Measurements from ENCODE around the gene NCKAP5L.

Gene NCKAP5L

GRCh38 chr12:49777800-49778748 lies 50.1 kb downstream of the NCKAP5L start:
- ATAC-seq = peak; percentile 71
- TF ChIP-seq CSRNP3 (CRISPR knock-in tag; IDR thresholded peaks at IDR 0.05) = no peak
- TF ChIP-seq ZNF70 (CRISPR knock-in tag; IDR thresholded peaks at IDR 0.05) = no peak
- TF ChIP-seq ARNTL (CRISPR knock-in tag; IDR thresholded peaks at IDR 0.05; ENCODE audit: borderline replicate concordance, low read depth) = no peak

GRCh38 chr12:49777341-49777740 lies 50.9 kb downstream of the NCKAP5L start:
- no peak for TF ChIP-seq GLIS3 (CRISPR knock-in tag; IDR thresholded peaks at IDR 0.05)
- no peak for TF ChIP-seq ZFP3 (CRISPR knock-in tag; IDR thresholded peaks at IDR 0.05)
- TF ChIP-seq PATZ1 (CRISPR knock-in tag; IDR thresholded peaks at IDR 0.05; ENCODE audit: borderline replicate concordance) = no peak
- no peak for TF ChIP-seq ZFP30 (CRISPR knock-in tag; IDR thresholded peaks at IDR 0.05)
- TF ChIP-seq ESRRG (CRISPR knock-in tag; IDR thresholded peaks at IDR 0.05) = no peak
- no peak for TF ChIP-seq ZNF8 (CRISPR knock-in tag; IDR thresholded peaks at IDR 0.05)
- TF ChIP-seq OSR1 (CRISPR knock-in tag; IDR thresholded peaks at IDR 0.05) = no peak

GRCh38 chr12:49776858-49777257 lies 51.4 kb downstream of the NCKAP5L start:
- ATAC-seq = no peak
- no peak for TF ChIP-seq POU6F1 (CRISPR knock-in tag; IDR thresholded peaks at IDR 0.05; ENCODE audit: borderline replicate concordance, low read depth)
- no peak for TF ChIP-seq TSHZ2 (CRISPR knock-in tag; IDR thresholded peaks at IDR 0.05)
- no peak for TF ChIP-seq PPARA (CRISPR knock-in tag; IDR thresholded peaks at IDR 0.05; ENCODE audit: borderline replicate concordance)
- TF ChIP-seq CREB5 (CRISPR knock-in tag; IDR thresholded peaks at IDR 0.05; ENCODE audit: low read depth) = no peak
- TF ChIP-seq SNAI2 (CRISPR knock-in tag; IDR thresholded peaks at IDR 0.05) = no peak
- no peak for TF ChIP-seq ZNF565 (CRISPR knock-in tag; conservative IDR thresholded peaks at IDR 0.05; ENCODE audit: low read depth)

More at GRCh38 chr12:49777341-49777740, 50.9 kb downstream of the NCKAP5L start:
- no peak for ATAC-seq

- ATAC-seq = peak; percentile 96
- TF ChIP-seq TSHZ2 (CRISPR knock-in tag; IDR thresholded peaks at IDR 0.05) (no peak), ZFP30 (CRISPR knock-in tag; IDR thresholded peaks at IDR 0.05) (no peak), TCF4 (CRISPR knock-in tag; IDR thresholded peaks at IDR 0.05; ENCODE audit: borderline replicate concordance) (no peak), ISL1 (CRISPR knock-in tag; IDR thresholded peaks at IDR 0.05) (no peak), ZC3H10 (CRISPR knock-in tag; IDR thresholded peaks at IDR 0.05) (no peak), ZNF8 (CRISPR knock-in tag; IDR thresholded peaks at IDR 0.05) (no peak), CSDC2 (CRISPR knock-in tag; IDR thresholded peaks at IDR 0.05) (no peak), PPARA (CRISPR knock-in tag; IDR thresholded peaks at IDR 0.05; ENCODE audit: borderline replicate concordance) (no peak), CSRNP3 (CRISPR knock-in tag; IDR thresholded peaks at IDR 0.05) (no peak), RARB (CRISPR knock-in tag; IDR thresholded peaks at IDR 0.05) (no peak), TOX (CRISPR knock-in tag; IDR thresholded peaks at IDR 0.05; ENCODE audit: borderline replicate concordance) (no peak)
Observed at GRCh38 chr12:49776413-49776812, 51.8 kb downstream of the NCKAP5L start.
